ENCODE results near the gene PKP4.
"Not testable (repeated sequence)": the region's sequence is repeated elsewhere in the genome, so short reads cannot be mapped to it uniquely, and the experiment has no call there.

Gene PKP4

GRCh38 chr2:158473719-158474392, 17.1 kb downstream of the PKP4 start:
- TF ChIP-seq CTCF (IDR thresholded peaks at IDR 0.05; ENCODE audit: low read depth, low read length, missing control alignments), result peak; percentile 12
- no peak for DNase-seq (ENCODE audit: extremely low read depth, low read depth)
- H3K4me3 ChIP-seq (replicated peaks; ENCODE audit: low read depth, low read length), result no peak overlapping the region

- not testable (repeated sequence) for DNase-seq (ENCODE audit: extremely low read depth, low read depth); H3K4me3 ChIP-seq (replicated peaks; ENCODE audit: low read depth, low read length)
Observed at GRCh38 chr2:158474526-158475011, 17.8 kb downstream of the PKP4 start.

GRCh38 chr2:158477202-158477601, 20.4 kb downstream of the PKP4 start:
- TF ChIP-seq CTCF (IDR thresholded peaks at IDR 0.05; ENCODE audit: low read depth, low read length, missing control alignments), result no peak
- DNase-seq (ENCODE audit: extremely low read depth, low read depth), result no peak
- H3K4me3 ChIP-seq (replicated peaks; ENCODE audit: low read depth, low read length), result no peak overlapping the region

DNA sequence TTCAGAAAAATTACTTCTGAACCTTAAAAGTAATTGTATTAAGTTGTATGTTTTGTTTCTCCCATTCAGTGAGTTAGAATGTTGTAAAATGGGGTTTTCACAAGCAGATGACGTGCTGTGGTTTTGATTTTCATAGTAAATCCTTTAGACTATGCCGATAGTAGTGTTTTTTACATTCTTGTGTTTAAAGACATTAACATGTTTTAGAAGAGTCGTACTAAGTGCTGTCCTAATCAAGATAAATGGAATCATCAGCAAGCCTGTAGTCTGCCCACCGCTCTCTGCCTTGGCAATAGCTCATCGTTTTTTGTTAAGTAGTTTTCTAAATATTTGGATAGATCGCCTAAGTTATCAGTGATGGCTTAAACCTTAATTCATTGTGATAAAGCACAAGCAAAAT, 21.5 kb downstream of the PKP4 start:
- no peak for TF ChIP-seq CTCF (IDR thresholded peaks at IDR 0.05; ENCODE audit: low read depth, low read length, missing control alignments)
- no peak overlapping the region for H3K4me3 ChIP-seq (replicated peaks; ENCODE audit: low read depth, low read length)
- no peak for DNase-seq (ENCODE audit: extremely low read depth, low read depth)

DNA sequence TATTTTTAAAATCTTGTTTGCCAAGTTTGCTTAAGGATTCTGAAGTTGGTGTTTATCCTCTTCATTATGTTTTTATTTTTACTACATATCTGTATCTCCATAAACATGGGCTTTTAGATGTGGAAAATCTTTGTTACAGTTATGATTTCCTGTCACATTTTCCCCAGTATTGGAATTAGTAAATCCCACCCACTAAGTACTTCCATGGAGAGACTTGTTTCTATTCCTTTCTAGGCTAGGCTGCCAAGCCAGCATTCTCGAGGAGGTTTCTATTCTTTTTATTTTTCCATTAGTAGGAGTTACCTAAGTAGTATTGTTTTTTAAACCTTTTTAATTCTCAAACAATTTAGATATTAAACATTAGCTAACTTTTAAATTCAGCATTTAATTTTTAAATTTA, 22.1 kb downstream of the PKP4 start:
- no peak for DNase-seq (ENCODE audit: extremely low read depth, low read depth)
- no peak for TF ChIP-seq CTCF (IDR thresholded peaks at IDR 0.05; ENCODE audit: low read depth, low read length, missing control alignments)
- no peak overlapping the region for H3K4me3 ChIP-seq (replicated peaks; ENCODE audit: low read depth, low read length)

DNA sequence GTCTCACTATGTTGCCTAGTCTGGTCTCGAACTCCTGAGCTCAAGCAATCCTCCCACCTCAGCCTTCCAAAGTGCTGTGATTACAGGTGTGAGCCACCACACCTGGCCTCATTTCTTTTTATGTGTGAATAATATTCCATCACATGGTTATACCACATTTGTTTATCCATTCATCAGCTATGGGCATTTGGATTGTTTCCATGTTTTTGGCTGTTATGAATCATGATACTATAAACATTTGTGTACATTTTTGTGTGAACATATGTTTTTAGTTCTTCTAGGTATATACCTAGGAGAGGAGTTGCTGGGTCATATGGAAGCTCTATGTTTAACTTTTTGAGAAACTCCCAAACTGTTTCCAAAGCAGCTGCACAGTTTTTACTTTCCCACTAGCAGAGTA, 24.4 kb downstream of the PKP4 start:
- no peak for TF ChIP-seq CTCF (IDR thresholded peaks at IDR 0.05; ENCODE audit: low read depth, low read length, missing control alignments)
- no peak for DNase-seq (ENCODE audit: extremely low read depth, low read depth)
- no peak overlapping the region for H3K4me3 ChIP-seq (replicated peaks; ENCODE audit: low read depth, low read length)

GRCh38 chr2:158482594-158482993, 25.8 kb downstream of the PKP4 start:
- TF ChIP-seq CTCF (IDR thresholded peaks at IDR 0.05; ENCODE audit: low read depth, low read length, missing control alignments), result no peak
- H3K4me3 ChIP-seq (replicated peaks; ENCODE audit: low read depth, low read length), result no peak overlapping the region
- no peak for DNase-seq (ENCODE audit: extremely low read depth, low read depth)
